PC-9 (cell line): Measurements from ENCODE around the gene TMC2.

Experiments used
- EZH2 ChIP-seq: fragments of 200-600 bp; sonication (generic); IDR thresholded peaks from 2 replicates; pipeline ENCODE4 v1.8.0; 2017; ENCODE audit warnings: antibody characterized with exemption, low read depth
- TF ChIP-seq, protein P1 (sequence below): fragments of 200-600 bp; sonication (generic); conservative IDR thresholded peaks from 2 replicates; pipeline ENCODE4 v1.6.1; 2017; ENCODE audit warnings: mixed run types, antibody characterized with exemption, mild to moderate bottlenecking, moderate library complexity

GRCh38 chr20:2509468-2509781 lies 26.9 kb upstream of the TMC2 start:
- TF ChIP-seq, protein P1, sequence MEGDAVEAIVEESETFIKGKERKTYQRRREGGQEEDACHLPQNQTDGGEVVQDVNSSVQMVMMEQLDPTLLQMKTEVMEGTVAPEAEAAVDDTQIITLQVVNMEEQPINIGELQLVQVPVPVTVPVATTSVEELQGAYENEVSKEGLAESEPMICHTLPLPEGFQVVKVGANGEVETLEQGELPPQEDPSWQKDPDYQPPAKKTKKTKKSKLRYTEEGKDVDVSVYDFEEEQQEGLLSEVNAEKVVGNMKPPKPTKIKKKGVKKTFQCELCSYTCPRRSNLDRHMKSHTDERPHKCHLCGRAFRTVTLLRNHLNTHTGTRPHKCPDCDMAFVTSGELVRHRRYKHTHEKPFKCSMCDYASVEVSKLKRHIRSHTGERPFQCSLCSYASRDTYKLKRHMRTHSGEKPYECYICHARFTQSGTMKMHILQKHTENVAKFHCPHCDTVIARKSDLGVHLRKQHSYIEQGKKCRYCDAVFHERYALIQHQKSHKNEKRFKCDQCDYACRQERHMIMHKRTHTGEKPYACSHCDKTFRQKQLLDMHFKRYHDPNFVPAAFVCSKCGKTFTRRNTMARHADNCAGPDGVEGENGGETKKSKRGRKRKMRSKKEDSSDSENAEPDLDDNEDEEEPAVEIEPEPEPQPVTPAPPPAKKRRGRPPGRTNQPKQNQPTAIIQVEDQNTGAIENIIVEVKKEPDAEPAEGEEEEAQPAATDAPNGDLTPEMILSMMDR = no peak
- TF ChIP-seq EZH2 = no peak
